Activated naive CD4-positive, alpha-beta T cell treated with anti-CD3 and anti-CD28 coated beads, Interleukin-2, amount 10 ng/mL, durations not matched to agents 7 days and 5 days (primary cell): ENCODE data around the gene ADAM8.
"Not testable (repeated sequence)": the region's sequence is repeated elsewhere in the genome, so short reads cannot be mapped to it uniquely, and the experiment has no call there.

Experiments
- CTCF ChIA-PET: fragments of 350-600 bp; sonication (Branson Sonifier 250); formaldehyde crosslinking; loops from one replicate; lab custom pipeline; 2021; ENCODE audit warnings: antibody characterized with exemption; lab: Charles Lee
- DNase-seq: peaks from one replicate; pipeline ENCODE4 v3.0.0-alpha.2; 2020
- H3K27ac Mint-ChIP-seq: one replicate; pipeline ENCODE4 v1.8.0; 2021; ENCODE audit warnings: mild to moderate bottlenecking, moderate library complexity, mixed read lengths
- H3K27me3 Mint-ChIP-seq: one replicate; pipeline ENCODE4 v1.8.0; 2021; ENCODE audit warnings: mild to moderate bottlenecking, mixed read lengths
- H3K36me3 Mint-ChIP-seq: one replicate; pipeline ENCODE4 v1.8.0; 2021; ENCODE audit warnings: mixed read lengths
- H3K4me1 Mint-ChIP-seq: one replicate; pipeline ENCODE4 v1.8.0; 2021; ENCODE audit warnings: mixed read lengths
- H3K4me3 Mint-ChIP-seq: one replicate; pipeline ENCODE4 v1.8.0; 2021; ENCODE audit warnings: mild to moderate bottlenecking, moderate library complexity, mixed read lengths
- H3K9me3 Mint-ChIP-seq: one replicate; pipeline ENCODE4 v1.8.0; 2021; ENCODE audit warnings: mixed read lengths

Gene ADAM8

GRCh38 chr10:133237241-133237587, 39.5 kb downstream of the ADAM8 start:
- Mint-ChIP-seq H3K4me3 (no peak overlapping the region), H3K36me3 (no peaks in the 10 kb centered on the region), H3K27me3 (peaks cover 100% of the 10 kb centered on the region), H3K9me3 (no peaks in the 10 kb centered on the region), H3K4me1 (peaks cover 21% of the 10 kb centered on the region), H3K27ac (no peak overlapping the region)
- CTCF ChIA-PET = no interaction called here
- no peak for DNase-seq

GRCh38 chr10:133236401-133237240, 40.0 kb downstream of the ADAM8 start:
- Mint-ChIP-seq H3K4me1 (peaks cover 18% of the 10 kb centered on the region), H3K36me3 (no peaks in the 10 kb centered on the region), H3K27me3 (peaks cover 100% of the 10 kb centered on the region), H3K27ac (no peak overlapping the region), H3K4me3 (no peak overlapping the region), H3K9me3 (no peaks in the 10 kb centered on the region)
- DNase-seq = no peak
- CTCF ChIA-PET = no interaction called here

- no peak for DNase-seq
- no peak overlapping the region for H3K4me3 Mint-ChIP-seq
- CTCF ChIA-PET = no interaction called here
- peaks cover 11% of the 10 kb centered on the region for H3K4me1 Mint-ChIP-seq
- H3K9me3 Mint-ChIP-seq = no peaks in the 10 kb centered on the region
- H3K36me3 Mint-ChIP-seq = no peaks in the 10 kb centered on the region
- peaks cover 100% of the 10 kb centered on the region for H3K27me3 Mint-ChIP-seq
- no peak overlapping the region for H3K27ac Mint-ChIP-seq
These were observed 40.7 kb downstream of the ADAM8 start for GRCh38 chr10:133235932-133236331.

- Mint-ChIP-seq H3K4me3 (peak overlapping the region; percentile 26), H3K27ac (no peak overlapping the region)
These were observed 41.3 kb downstream of the ADAM8 start for GRCh38 chr10:133235265-133235855.

GRCh38 chr10:133234796-133235195, 41.9 kb downstream of the ADAM8 start:
- H3K27ac Mint-ChIP-seq, H3K9me3 Mint-ChIP-seq, H3K36me3 Mint-ChIP-seq, DNase-seq, CTCF ChIA-PET, H3K4me1 Mint-ChIP-seq: not testable (repeated sequence)
- H3K4me3 Mint-ChIP-seq = peak overlapping the region; percentile 26
- H3K27me3 Mint-ChIP-seq = peaks cover 98% of the 10 kb centered on the region

More at GRCh38 chr10:133235265-133235855, 41.3 kb downstream of the ADAM8 start:
- no peaks in the 10 kb centered on the region for H3K9me3 Mint-ChIP-seq
- peaks cover 99% of the 10 kb centered on the region for H3K27me3 Mint-ChIP-seq
- H3K36me3 Mint-ChIP-seq = no peaks in the 10 kb centered on the region
- no peak for DNase-seq
- H3K4me1 Mint-ChIP-seq = peaks cover 8% of the 10 kb centered on the region
- CTCF ChIA-PET = no interaction called here

GRCh38 chr10:133231946-133232574, 44.6 kb downstream of the ADAM8 start:
- Mint-ChIP-seq H3K4me3 (no peak overlapping the region), H3K9me3 (no peaks in the 10 kb centered on the region), H3K27ac (no peak overlapping the region), H3K4me1 (peaks cover 14% of the 10 kb centered on the region), H3K27me3 (peaks cover 98% of the 10 kb centered on the region), H3K36me3 (peaks cover 2% of the 10 kb centered on the region)
- CTCF ChIA-PET = no interaction called here
- DNase-seq = no peak

GRCh38 chr10:133231244-133231945, 45.3 kb downstream of the ADAM8 start:
- peaks cover 2% of the 10 kb centered on the region for H3K36me3 Mint-ChIP-seq

GRCh38 chr10:133230387-133231195, 46.1 kb downstream of the ADAM8 start:
- Mint-ChIP-seq H3K36me3 (peaks cover 2% of the 10 kb centered on the region), H3K4me1 (peaks cover 26% of the 10 kb centered on the region), H3K9me3 (no peaks in the 10 kb centered on the region), H3K27ac (no peak overlapping the region), H3K4me3 (no peak overlapping the region), H3K27me3 (peaks cover 98% of the 10 kb centered on the region)
- DNase-seq = peak; percentile 34
- CTCF ChIA-PET = no interaction called here

More at GRCh38 chr10:133231244-133231945, 45.3 kb downstream of the ADAM8 start:
- Mint-ChIP-seq H3K4me3 (no peak overlapping the region), H3K27ac (no peak overlapping the region), H3K9me3 (no peaks in the 10 kb centered on the region), H3K4me1 (peaks cover 21% of the 10 kb centered on the region), H3K27me3 (peaks cover 98% of the 10 kb centered on the region)
- CTCF ChIA-PET = no interaction called here
- DNase-seq = no peak

- Mint-ChIP-seq H3K4me3 (no peak within 1 kb of the TSS), H3K36me3 (peaks cover 2% of the 10 kb centered on the region), H3K9me3 (no peaks in the 10 kb centered on the region), H3K4me1 (peaks cover 26% of the 10 kb centered on the region), H3K27ac (peak within 1 kb of the TSS; percentile 1), H3K27me3 (peaks cover 95% of the 10 kb centered on the region)
- no peak for DNase-seq
- CTCF ChIA-PET = no interaction called here
These were observed 46.7 kb downstream of the ADAM8 start, which contains the start of gene UTF1 for GRCh38 chr10:133230044-133230361. Gene UTF1 (plus strand): TSS chr10:133230217. CDS start chr10:133230289, 72 bp downstream.

- H3K27me3 Mint-ChIP-seq = peaks cover 89% of the 10 kb centered on the region
- H3K9me3 Mint-ChIP-seq = no peaks in the 10 kb centered on the region
- CTCF ChIA-PET = no interaction called here
- no peak overlapping the region for H3K4me3 Mint-ChIP-seq
- DNase-seq = no peak
- peaks cover 2% of the 10 kb centered on the region for H3K36me3 Mint-ChIP-seq
- H3K4me1 Mint-ChIP-seq = peaks cover 24% of the 10 kb centered on the region
- H3K27ac Mint-ChIP-seq = peak overlapping the region; percentile 1
These were observed 47.2 kb downstream of the ADAM8 start for GRCh38 chr10:133229265-133230043.

GRCh38 chr10:133227256-133227655, 49.4 kb downstream of the ADAM8 start:
- Mint-ChIP-seq H3K27me3 (peaks cover 72% of the 10 kb centered on the region), H3K36me3 (peaks cover 2% of the 10 kb centered on the region), H3K9me3 (no peaks in the 10 kb centered on the region), H3K4me3 (no peak overlapping the region), H3K4me1 (peaks cover 25% of the 10 kb centered on the region), H3K27ac (no peak overlapping the region)
- DNase-seq = no peak
- CTCF ChIA-PET = no interaction called here

- H3K9me3 Mint-ChIP-seq = no peaks in the 10 kb centered on the region
- CTCF ChIA-PET = interaction anchor here (1.3 to 1.8 kb wide), 3 partner anchors 31 to 83 kb away, joined by 3 to 9 read pairs (median 4); no protein-coding TSS in a partner anchor
- H3K36me3 Mint-ChIP-seq = peaks cover 2% of the 10 kb centered on the region
- peak; percentile 39 for DNase-seq
- H3K27ac Mint-ChIP-seq = peak overlapping the region; percentile 76
- H3K4me3 Mint-ChIP-seq = peak overlapping the region; percentile 53
- peaks cover 65% of the 10 kb centered on the region for H3K27me3 Mint-ChIP-seq
- peaks cover 25% of the 10 kb centered on the region for H3K4me1 Mint-ChIP-seq
These were observed 50.3 kb downstream of the ADAM8 start for GRCh38 chr10:133226251-133226808.
